Neural cell (in vitro differentiated cells): ENCODE results near the gene UNCX. TPM values are rescaled to one million over a fixed set of nuclear protein-coding genes. Genes with fewer than 3 reads are reported as not detected.

Source experiments
- H2AFZ ChIP-seq: fragments of 200-600, 300-800 bp; sonication (generic), shearing (Covaris generic); 2 replicates; pipeline ENCODE4 v1.6.0; 2014; ENCODE audit warnings: low read depth, mild to moderate bottlenecking, antibody characterized with exemption, low read length, moderate library complexity
- H3F3A ChIP-seq: fragments of 200-600 bp; shearing (Covaris generic); 2 replicates; pipeline ENCODE4 v1.6.1; 2016; ENCODE audit warnings: mild to moderate bottlenecking, moderate library complexity, mixed read lengths, antibody characterized with exemption, low read length; ENCODE audit not compliant: insufficient read depth, poor library complexity, severe bottlenecking
- H3K27ac ChIP-seq: fragments of 200-600, 300-800 bp; sonication (generic), shearing (Covaris generic); 2 replicates; pipeline ENCODE4 v1.5.1; 2014; ENCODE audit warnings: mild to moderate bottlenecking, low read length, moderate library complexity
- H3K27me3 ChIP-seq: fragments of 300-800, 200-600 bp; sonication (generic), shearing (Covaris generic); 2 replicates; pipeline ENCODE4 v1.6.0; 2014; ENCODE audit warnings: mild to moderate bottlenecking, low read depth, low read length, moderate library complexity; ENCODE audit not compliant: insufficient read depth
- H3K36me3 ChIP-seq: fragments of 300-800, 200-600 bp; sonication (generic), shearing (Covaris generic); 2 replicates; pipeline ENCODE4 v1.5.1; 2014; ENCODE audit warnings: mild to moderate bottlenecking, antibody characterized with exemption, low read length, moderate library complexity; ENCODE audit not compliant: insufficient read depth
- H3K4me2 ChIP-seq: fragments of 300-800, 200-600 bp; sonication (generic), shearing (Covaris generic); 2 replicates; pipeline ENCODE4 v1.6.0; 2014; ENCODE audit warnings: mild to moderate bottlenecking, low read length
- H3K4me3 ChIP-seq: fragments of 300-800, 200-600 bp; sonication (generic), shearing (Covaris generic); 2 replicates; pipeline ENCODE4 v1.5.1; 2014; ENCODE audit warnings: mild to moderate bottlenecking, low read length, moderate library complexity
- H3K79me2 ChIP-seq: fragments of 200-600 bp; shearing (Covaris generic); replicated peaks from 2 replicates; pipeline ENCODE4 v1.6.0; 2014; ENCODE audit warnings: mild to moderate bottlenecking, low read length, moderate library complexity; ENCODE audit not compliant: insufficient read depth
- H3K9ac ChIP-seq: fragments of 300-800, 200-600 bp; sonication (generic), shearing (Covaris generic); 2 replicates; pipeline ENCODE4 v1.6.1; 2016; ENCODE audit warnings: mild to moderate bottlenecking, low read length, mixed read lengths
- H3K9me2 ChIP-seq: fragments of 200-600 bp; shearing (Covaris generic); 2 replicates; pipeline ENCODE4 v1.6.1; 2016; ENCODE audit warnings: mild to moderate bottlenecking, low read length, mixed read lengths; ENCODE audit not compliant: insufficient read depth
- H3K9me3 ChIP-seq: fragments of 200-600, 300-800 bp; sonication (generic), shearing (Covaris generic); 2 replicates; pipeline ENCODE4 v1.6.1; 2016; ENCODE audit warnings: mild to moderate bottlenecking, mixed run types, low read length, moderate library complexity, mixed read lengths
- H4K20me1 ChIP-seq: fragments of 200-600 bp; shearing (Covaris generic); 2 replicates; pipeline ENCODE4 v1.6.1; 2016; ENCODE audit warnings: mild to moderate bottlenecking, mixed run types; ENCODE audit not compliant: insufficient read depth
- CTCF ChIP-seq: fragments of 450-650 bp; IDR thresholded peaks from 2 replicates; pipeline ENCODE4 v1.5.1; 2014; ENCODE audit warnings: antibody characterized with exemption, mild to moderate bottlenecking, moderate library complexity; ENCODE audit not compliant: poor library complexity, severe bottlenecking
- EP300 ChIP-seq: fragments of 450-650 bp; conservative IDR thresholded peaks from 2 replicates; pipeline ENCODE4 v1.6.1; 2014; ENCODE audit warnings: antibody characterized with exemption, mild to moderate bottlenecking, moderate library complexity; ENCODE audit not compliant: poor library complexity, severe bottlenecking
- EZH2 ChIP-seq: fragments of 200-600, 300-800 bp; shearing (Covaris generic), sonication (generic); IDR thresholded peaks from 2 replicates; pipeline ENCODE4 v1.6.1; 2014; ENCODE audit warnings: antibody characterized with exemption, low read length, borderline replicate concordance, mild to moderate bottlenecking; ENCODE audit not compliant: insufficient read depth, poor library complexity, severe bottlenecking
- MXI1 ChIP-seq: fragments of 450-650 bp; conservative IDR thresholded peaks from 2 replicates; pipeline ENCODE4 v1.6.1; 2014; ENCODE audit warnings: antibody characterized with exemption, mild to moderate bottlenecking; ENCODE audit not compliant: poor library complexity, severe bottlenecking
- POLR2AphosphoS5 ChIP-seq: IDR thresholded peaks from 2 replicates; pipeline ENCODE4 v1.6.1; 2012
- RAD21 ChIP-seq: fragments of 450-650 bp; conservative IDR thresholded peaks from 2 replicates; pipeline ENCODE4 v1.6.1; 2014; ENCODE audit warnings: antibody characterized with exemption, mild to moderate bottlenecking, moderate library complexity
- SMC3 ChIP-seq: fragments of 450-650 bp; conservative IDR thresholded peaks from 2 replicates; pipeline ENCODE4 v1.6.1; 2014; ENCODE audit warnings: antibody characterized with exemption, mild to moderate bottlenecking, moderate library complexity; ENCODE audit not compliant: poor library complexity
- TAF1 ChIP-seq: IDR thresholded peaks from 2 replicates; pipeline ENCODE4 v1.6.1; 2012; ENCODE audit warnings: low read depth
- polyA plus RNA-seq: library from polyadenylated mRNA; depleted of rRNA; stranded (reverse); fragments of >200 nt; gene quantifications from 2 replicates; pipeline ENCODE4 v1.2.3, GENCODE V29; 2014
- TF ChIP-seq, protein P1 (sequence below): IDR thresholded peaks from 2 replicates; pipeline ENCODE4 v1.6.1; 2012; ENCODE audit warnings: borderline replicate concordance

UNCX gene
- polyA plus RNA-seq, 1 donor from 2014 or later = 1.6 TPM

GRCh38 chr7:1285556-1286301 is 53.1 kb downstream of the UNCX start:
- TF ChIP-seq RAD21 = no peak
- no peak for TF ChIP-seq SMC3
- no peak for TF ChIP-seq CTCF
- TF ChIP-seq, protein P1, sequence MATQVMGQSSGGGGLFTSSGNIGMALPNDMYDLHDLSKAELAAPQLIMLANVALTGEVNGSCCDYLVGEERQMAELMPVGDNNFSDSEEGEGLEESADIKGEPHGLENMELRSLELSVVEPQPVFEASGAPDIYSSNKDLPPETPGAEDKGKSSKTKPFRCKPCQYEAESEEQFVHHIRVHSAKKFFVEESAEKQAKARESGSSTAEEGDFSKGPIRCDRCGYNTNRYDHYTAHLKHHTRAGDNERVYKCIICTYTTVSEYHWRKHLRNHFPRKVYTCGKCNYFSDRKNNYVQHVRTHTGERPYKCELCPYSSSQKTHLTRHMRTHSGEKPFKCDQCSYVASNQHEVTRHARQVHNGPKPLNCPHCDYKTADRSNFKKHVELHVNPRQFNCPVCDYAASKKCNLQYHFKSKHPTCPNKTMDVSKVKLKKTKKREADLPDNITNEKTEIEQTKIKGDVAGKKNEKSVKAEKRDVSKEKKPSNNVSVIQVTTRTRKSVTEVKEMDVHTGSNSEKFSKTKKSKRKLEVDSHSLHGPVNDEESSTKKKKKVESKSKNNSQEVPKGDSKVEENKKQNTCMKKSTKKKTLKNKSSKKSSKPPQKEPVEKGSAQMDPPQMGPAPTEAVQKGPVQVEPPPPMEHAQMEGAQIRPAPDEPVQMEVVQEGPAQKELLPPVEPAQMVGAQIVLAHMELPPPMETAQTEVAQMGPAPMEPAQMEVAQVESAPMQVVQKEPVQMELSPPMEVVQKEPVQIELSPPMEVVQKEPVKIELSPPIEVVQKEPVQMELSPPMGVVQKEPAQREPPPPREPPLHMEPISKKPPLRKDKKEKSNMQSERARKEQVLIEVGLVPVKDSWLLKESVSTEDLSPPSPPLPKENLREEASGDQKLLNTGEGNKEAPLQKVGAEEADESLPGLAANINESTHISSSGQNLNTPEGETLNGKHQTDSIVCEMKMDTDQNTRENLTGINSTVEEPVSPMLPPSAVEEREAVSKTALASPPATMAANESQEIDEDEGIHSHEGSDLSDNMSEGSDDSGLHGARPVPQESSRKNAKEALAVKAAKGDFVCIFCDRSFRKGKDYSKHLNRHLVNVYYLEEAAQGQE = no peak
- no peak for TF ChIP-seq TAF1
- TF ChIP-seq MXI1 = no peak
- no peak for TF ChIP-seq POLR2AphosphoS5
- no peak for TF ChIP-seq EZH2
- TF ChIP-seq EP300 = no peak
- Histone ChIP-seq H3K9me2 (no peaks in the 10 kb centered on the region), H3K9me3 (no peaks in the 10 kb centered on the region), H3K4me2 (no peak overlapping the region), H3K9ac (no peak overlapping the region), H3K79me2 (no peaks in the 10 kb centered on the region), H3K27me3 (no peaks in the 10 kb centered on the region), H3F3A (no peaks in the 10 kb centered on the region), H3K4me3 (no peak overlapping the region), H3K36me3 (no peaks in the 10 kb centered on the region), H2AFZ (no peak overlapping the region), H4K20me1 (no peaks in the 10 kb centered on the region), H3K27ac (no peak overlapping the region)

Other genes with a start within 250 kb of the UNCX start
- gene CYP2W1, start 249.7 kb upstream of the UNCX start, polyA plus RNA-seq = not detected in 2 replicates
- not detected in 2 replicates for gene GPR146, start 188.3 kb upstream of the UNCX start, polyA plus RNA-seq
- gene GPER1, start 144.8 kb upstream of the UNCX start, polyA plus RNA-seq = not detected in 2 replicates
- 67.0 and 69.9 TPM in 2 replicates for gene ZFAND2A, start 72.7 kb upstream of the UNCX start, polyA plus RNA-seq
- 12.8 and 20.1 TPM in 2 replicates for gene MICALL2, start 226.6 kb downstream of the UNCX start, polyA plus RNA-seq